HL-60 (cell line): ENCODE results near the gene IL20RA.

Experiments used
- GABPA ChIP-seq: IDR thresholded peaks from 2 replicates; pipeline ENCODE4 v1.6.1; 2012; ENCODE audit warnings: low read depth
- POLR2AphosphoS5 ChIP-seq: IDR thresholded peaks from 2 replicates; pipeline ENCODE4 v1.6.1; 2012; ENCODE audit warnings: low read depth
- SPI1 ChIP-seq: IDR thresholded peaks from 2 replicates; pipeline ENCODE4 v1.6.1; 2012; ENCODE audit warnings: low read depth, mild to moderate bottlenecking, borderline replicate concordance
- TF ChIP-seq, protein P1 (sequence below): IDR thresholded peaks from one replicate; pipeline ENCODE4 v1.5.1; 2011; ENCODE audit warnings: low read length, control low read depth, inconsistent platforms; ENCODE audit not compliant: insufficient read depth
- TF ChIP-seq, protein P2 (sequence below): IDR thresholded peaks from 2 replicates; pipeline ENCODE4 v1.6.1; 2012; ENCODE audit warnings: low read depth; ENCODE audit not compliant: insufficient replicate concordance

DNA sequence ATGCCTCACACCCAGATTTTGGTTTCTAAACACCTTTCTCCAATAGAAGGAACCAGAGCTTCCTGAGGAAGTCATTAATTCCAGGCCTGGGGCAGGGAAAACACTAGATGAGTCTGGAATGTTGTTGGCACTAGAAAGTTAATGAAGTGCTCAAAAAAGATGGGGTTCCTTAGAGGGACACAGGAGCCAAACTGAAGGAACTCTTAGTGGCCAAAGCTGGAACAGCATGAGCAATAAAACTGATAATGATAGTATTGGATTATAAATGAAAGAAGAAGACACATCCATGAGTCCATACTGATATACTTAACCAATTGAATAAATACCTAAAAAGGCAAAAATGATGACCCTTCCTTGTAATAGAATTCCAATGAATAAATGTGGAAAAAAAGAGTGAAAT is 4.4 kb downstream of the IL20RA start:
- TF ChIP-seq, protein P1, sequence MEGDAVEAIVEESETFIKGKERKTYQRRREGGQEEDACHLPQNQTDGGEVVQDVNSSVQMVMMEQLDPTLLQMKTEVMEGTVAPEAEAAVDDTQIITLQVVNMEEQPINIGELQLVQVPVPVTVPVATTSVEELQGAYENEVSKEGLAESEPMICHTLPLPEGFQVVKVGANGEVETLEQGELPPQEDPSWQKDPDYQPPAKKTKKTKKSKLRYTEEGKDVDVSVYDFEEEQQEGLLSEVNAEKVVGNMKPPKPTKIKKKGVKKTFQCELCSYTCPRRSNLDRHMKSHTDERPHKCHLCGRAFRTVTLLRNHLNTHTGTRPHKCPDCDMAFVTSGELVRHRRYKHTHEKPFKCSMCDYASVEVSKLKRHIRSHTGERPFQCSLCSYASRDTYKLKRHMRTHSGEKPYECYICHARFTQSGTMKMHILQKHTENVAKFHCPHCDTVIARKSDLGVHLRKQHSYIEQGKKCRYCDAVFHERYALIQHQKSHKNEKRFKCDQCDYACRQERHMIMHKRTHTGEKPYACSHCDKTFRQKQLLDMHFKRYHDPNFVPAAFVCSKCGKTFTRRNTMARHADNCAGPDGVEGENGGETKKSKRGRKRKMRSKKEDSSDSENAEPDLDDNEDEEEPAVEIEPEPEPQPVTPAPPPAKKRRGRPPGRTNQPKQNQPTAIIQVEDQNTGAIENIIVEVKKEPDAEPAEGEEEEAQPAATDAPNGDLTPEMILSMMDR: no peak
- TF ChIP-seq POLR2AphosphoS5 (no peak), SPI1 (no peak), GABPA (no peak)
- TF ChIP-seq, protein P2, sequence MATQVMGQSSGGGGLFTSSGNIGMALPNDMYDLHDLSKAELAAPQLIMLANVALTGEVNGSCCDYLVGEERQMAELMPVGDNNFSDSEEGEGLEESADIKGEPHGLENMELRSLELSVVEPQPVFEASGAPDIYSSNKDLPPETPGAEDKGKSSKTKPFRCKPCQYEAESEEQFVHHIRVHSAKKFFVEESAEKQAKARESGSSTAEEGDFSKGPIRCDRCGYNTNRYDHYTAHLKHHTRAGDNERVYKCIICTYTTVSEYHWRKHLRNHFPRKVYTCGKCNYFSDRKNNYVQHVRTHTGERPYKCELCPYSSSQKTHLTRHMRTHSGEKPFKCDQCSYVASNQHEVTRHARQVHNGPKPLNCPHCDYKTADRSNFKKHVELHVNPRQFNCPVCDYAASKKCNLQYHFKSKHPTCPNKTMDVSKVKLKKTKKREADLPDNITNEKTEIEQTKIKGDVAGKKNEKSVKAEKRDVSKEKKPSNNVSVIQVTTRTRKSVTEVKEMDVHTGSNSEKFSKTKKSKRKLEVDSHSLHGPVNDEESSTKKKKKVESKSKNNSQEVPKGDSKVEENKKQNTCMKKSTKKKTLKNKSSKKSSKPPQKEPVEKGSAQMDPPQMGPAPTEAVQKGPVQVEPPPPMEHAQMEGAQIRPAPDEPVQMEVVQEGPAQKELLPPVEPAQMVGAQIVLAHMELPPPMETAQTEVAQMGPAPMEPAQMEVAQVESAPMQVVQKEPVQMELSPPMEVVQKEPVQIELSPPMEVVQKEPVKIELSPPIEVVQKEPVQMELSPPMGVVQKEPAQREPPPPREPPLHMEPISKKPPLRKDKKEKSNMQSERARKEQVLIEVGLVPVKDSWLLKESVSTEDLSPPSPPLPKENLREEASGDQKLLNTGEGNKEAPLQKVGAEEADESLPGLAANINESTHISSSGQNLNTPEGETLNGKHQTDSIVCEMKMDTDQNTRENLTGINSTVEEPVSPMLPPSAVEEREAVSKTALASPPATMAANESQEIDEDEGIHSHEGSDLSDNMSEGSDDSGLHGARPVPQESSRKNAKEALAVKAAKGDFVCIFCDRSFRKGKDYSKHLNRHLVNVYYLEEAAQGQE: no peak
